COR-L47 (cell line): Measurements from ENCODE around the gene PFDN5.
"Not testable (repeated sequence)": the region's sequence is repeated elsewhere in the genome, so short reads cannot be mapped to it uniquely, and the experiment has no call there.

ENCODE experiments used
- DNase-seq: peaks from one replicate; lab custom pipeline; 2025; lab: John Stamatoyannopoulos, UW

PFDN5 gene

GRCh38 chr12:53286448-53286847, 8.9 kb upstream of the PFDN5 start:
- no peak for DNase-seq

GRCh38 chr12:53287741-53288216, 7.6 kb upstream of the PFDN5 start:
- peak; percentile 4 for DNase-seq

DNA sequence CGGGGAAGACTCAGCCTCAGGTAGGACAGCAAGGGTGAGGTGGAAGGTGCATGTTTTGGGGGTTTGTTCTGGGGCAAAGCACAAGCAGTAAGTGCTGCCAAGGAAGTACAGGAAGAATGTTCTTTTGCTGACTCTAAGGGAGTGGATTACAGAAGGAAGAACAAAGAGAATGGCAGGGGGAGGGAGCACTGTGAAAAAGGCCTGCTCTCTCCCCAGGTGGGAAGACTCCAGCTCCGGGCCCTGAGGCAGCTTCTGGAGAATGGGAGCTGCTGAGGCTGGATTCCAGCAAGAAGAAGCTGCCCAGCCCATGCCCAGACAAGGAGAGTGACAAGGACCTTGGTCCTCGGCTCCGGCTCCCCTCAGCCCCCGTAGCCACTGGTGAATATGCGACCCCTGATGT, 7.0 kb upstream of the PFDN5 start:
- no peak for DNase-seq

- DNase-seq, result no peak
These were observed 5.5 kb upstream of the PFDN5 start for GRCh38 chr12:53289891-53290290.

DNA sequence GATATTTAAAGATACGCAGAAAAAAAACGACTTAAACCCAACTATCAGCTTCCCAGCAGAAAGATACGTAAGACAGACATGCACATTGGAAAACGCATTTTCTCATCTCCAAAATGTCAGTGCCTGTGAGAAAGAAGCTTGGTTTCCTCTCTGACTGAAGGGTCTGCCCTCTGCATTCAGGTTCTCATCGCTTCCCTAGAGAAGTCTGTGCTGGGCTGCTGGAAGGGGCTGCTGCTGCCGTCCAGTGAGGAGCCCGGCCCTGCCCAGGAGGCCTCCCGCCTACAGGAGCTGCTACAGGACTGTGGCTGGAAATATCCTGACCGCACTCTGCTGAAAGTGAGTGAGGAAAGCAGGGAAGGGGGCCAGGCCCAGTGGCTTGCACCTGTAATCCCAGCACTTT, 4.7 kb upstream of the PFDN5 start:
- DNase-seq, result no peak

DNA sequence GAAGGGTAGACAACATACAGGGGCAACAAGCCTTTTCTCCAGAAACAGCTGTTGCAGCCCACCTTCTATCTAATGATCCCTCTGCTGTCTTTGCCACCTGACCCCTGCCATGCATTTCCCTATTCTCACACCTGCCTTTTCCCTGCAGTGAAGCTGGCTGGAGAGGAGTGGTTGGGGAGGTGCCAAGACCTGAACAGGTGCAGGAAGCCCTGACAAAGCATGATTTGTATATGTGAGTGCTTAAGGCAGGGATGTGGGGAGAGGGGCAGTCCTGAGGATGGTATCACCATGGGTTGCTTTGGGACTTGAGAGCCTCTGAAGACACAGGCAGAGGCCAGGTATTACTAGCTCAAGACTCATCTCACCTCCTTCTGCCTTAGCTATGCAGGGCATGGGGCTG, 2.9 kb upstream of the PFDN5 start:
- peak; percentile 87 for DNase-seq

GRCh38 chr12:53295891-53296219, 513 bp downstream of the PFDN5 start:
- no peak for DNase-seq

- DNase-seq, result not testable (repeated sequence)
These were observed 1.8 kb downstream of the PFDN5 start for GRCh38 chr12:53297106-53297505.

GRCh38 chr12:53298164-53298563, 2.8 kb downstream of the PFDN5 start:
- no peak for DNase-seq

GRCh38 chr12:53299101-53299453, 3.7 kb downstream of the PFDN5 start:
- DNase-seq, result no peak

GRCh38 chr12:53299454-53300180, 4.3 kb downstream of the PFDN5 start, which contains the start of gene MYG1:
TSS of gene MYG1 (plus strand) at chr12:53299695. CDS start at chr12:53299738, 43 bp downstream.
- DNase-seq, result peak; percentile 89

DNA sequence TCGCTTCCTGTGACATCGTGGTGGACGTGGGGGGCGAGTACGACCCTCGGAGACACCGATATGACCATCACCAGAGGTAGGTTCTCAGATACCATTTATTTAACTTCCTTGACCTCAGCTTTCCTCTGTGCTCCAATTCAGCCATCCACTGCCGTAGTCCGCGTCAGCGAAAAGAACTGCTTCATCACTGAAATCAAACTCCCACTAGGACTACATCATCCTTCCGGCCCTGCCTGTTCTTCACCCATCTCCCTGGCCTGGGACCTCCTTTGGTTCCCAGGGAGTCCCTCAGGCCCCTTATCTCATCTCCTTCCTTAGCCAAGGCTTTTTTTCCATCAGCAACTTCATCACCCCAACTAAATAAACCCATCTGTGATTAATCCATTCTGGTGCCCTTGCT, 4.8 kb downstream of the PFDN5 start:
- no peak for DNase-seq

GRCh38 chr12:53302903-53303302, 7.6 kb downstream of the PFDN5 start:
- no peak for DNase-seq

DNA sequence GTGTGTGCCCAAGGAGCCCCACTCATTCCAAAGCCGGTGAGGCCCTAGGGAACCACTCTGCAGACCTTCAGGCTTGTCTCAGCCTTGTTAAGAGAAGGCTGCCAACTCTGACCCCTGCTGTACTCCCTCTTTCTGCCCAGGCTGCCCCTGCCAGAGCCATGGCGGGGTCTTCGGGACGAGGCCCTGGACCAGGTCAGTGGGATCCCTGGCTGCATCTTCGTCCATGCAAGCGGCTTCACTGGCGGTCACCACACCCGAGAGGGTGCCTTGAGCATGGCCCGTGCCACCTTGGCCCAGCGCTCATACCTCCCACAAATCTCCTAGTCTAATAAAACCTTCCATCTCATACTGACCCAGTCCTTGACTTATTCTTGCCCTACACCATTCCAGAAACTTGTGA, 11.5 kb downstream of the PFDN5 start:
- no peak for DNase-seq

GRCh38 chr12:53308276-53308675, 12.9 kb downstream of the PFDN5 start:
- DNase-seq, result no peak

DNA sequence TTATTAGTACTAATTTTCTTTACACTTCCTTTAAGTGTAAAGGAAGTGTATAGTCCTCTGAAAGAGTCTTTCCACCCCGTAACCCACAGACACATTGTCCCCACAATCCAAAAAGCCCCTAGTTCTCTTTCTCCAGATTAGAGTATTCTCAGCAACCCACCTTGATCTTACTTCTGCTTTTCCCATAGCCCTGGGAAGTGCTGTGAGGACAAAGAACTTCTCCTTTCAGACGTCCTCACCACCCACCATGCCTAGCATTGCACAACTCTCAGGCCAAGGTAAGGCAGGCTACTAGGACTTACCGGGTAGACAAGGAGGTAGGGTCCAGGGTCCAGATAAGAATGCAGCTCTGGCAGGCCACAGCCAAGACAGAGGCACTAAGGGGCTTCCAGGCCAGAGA, 18.7 kb downstream of the PFDN5 start:
- DNase-seq, result no peak

- no peak for DNase-seq
These were observed 25.2 kb downstream of the PFDN5 start for GRCh38 chr12:53320352-53321195.

- DNase-seq, result no peak
These were observed 28.9 kb downstream of the PFDN5 start for GRCh38 chr12:53324113-53324778.

DNA sequence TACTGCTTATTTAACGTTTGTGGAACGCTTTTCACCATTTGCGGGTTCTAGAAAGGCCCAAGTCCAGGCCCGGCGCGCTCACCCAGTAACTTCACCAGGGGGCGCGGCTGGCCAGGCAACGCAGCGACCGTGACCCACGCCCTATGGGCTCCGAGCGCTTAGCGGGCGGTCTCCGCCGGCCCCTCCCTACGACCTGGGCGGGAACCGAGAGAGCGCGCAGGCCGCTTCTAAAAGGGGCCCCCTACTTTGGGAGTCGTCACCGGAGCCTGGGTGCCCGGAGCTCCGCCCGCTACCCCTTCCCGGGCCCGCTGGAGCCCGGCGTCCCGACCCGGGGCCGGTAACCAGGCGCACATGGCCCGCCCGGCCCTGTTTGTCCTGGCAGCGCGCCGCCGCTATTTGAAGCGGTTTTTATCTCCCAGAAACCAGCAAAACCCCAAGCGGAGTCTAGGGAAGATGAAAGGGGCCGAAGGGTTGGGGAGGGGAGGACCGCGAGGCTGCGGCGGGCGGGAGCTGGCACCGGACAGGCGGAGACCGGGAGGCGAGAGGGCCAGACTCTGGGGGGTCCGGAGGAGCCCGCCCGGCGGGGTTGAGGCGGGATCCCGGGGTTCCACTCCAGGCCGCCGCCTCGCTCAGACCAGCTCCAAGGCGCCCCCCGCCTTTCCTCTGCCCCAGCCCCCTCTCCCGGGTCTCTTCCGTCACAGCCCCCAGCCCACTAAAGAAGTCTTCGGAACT, 29.6 kb downstream of the PFDN5 start:
- DNase-seq, result peak; percentile 87

GRCh38 chr12:53325511-53326061, 30.2 kb downstream of the PFDN5 start:
- peak; percentile 10 for DNase-seq

DNA sequence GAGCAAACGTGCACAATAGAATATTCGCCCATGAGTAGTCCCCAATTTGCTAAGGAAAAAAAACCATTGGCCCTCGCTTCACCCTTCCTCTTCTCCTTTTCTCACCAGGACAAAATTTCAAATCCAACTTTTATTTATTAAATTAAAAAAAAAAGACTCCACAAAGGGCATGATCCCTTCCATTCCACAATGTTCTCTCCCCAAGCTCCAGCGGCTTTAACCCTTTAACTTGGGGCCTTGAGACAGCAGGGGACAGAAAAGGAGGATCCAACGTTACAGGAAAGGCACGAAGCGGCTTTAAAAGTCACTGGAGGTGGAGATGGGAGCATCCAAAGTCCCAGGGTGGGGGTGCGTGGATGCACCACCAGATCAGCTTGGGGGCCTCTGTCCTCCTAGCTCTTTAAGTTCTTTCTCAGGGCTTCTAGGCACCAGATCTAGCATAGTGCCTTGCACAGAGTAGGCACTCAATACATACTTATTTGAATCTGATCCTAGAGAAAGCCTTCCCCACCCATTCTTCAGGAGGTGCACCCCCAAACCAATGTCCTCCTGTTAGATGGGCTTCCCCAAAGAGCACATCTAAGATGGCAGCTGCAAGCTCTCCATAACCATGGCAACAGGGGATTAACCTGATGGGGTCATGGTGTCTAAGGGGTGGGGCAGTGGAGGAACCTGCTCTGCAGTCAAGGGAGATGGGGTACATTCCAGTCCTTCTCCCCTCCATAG, 31.3 kb downstream of the PFDN5 start:
- no peak for DNase-seq
